Measurements from ENCODE around the gene TRIM47.
A peak's percentile ranks its signal among the peaks of the same experiment; 100 is the strongest.
"Not testable (repeated sequence)": the region's sequence is repeated elsewhere in the genome, so short reads cannot be mapped to it uniquely, and the experiment has no call there.

TRIM47 gene

GRCh38 chr17:75891022-75891604 is 12.7 kb upstream of the TRIM47 start:
- no peak for DNase-seq

- DNase-seq = no peak
Observed at GRCh38 chr17:75889454-75889853, 11.1 kb upstream of the TRIM47 start.

- no peak for DNase-seq
Observed at GRCh38 chr17:75888484-75888883, 10.1 kb upstream of the TRIM47 start.

- not testable (repeated sequence) for DNase-seq
Observed at GRCh38 chr17:75885860-75886259, 7.5 kb upstream of the TRIM47 start.

GRCh38 chr17:75885431-75885830 is 7.0 kb upstream of the TRIM47 start:
- no peak for DNase-seq

GRCh38 chr17:75881678-75882454 is 3.5 kb upstream of the TRIM47 start:
- DNase-seq = peak; percentile 34

- no peak for DNase-seq
Observed at GRCh38 chr17:75880266-75880665, 1.9 kb upstream of the TRIM47 start.

- peak; percentile 77 for DNase-seq
Observed at GRCh38 chr17:75877752-75878173, 618 bp downstream of the TRIM47 start.

- no peak for DNase-seq
Observed at GRCh38 chr17:75876938-75877751, 1.2 kb downstream of the TRIM47 start.

GRCh38 chr17:75876190-75876937 is 2.0 kb downstream of the TRIM47 start:
- DNase-seq = peak; percentile 82

GRCh38 chr17:75875940-75876189 is 2.5 kb downstream of the TRIM47 start:
- no peak for DNase-seq

- DNase-seq = no peak
Observed at GRCh38 chr17:75875182-75875939, 3.0 kb downstream of the TRIM47 start.

- no peak for DNase-seq
Observed at GRCh38 chr17:75874323-75875181, 3.8 kb downstream of the TRIM47 start.

- no peak for DNase-seq
Observed at GRCh38 chr17:75873587-75874322, 4.6 kb downstream of the TRIM47 start.

GRCh38 chr17:75872434-75873351 is 5.7 kb downstream of the TRIM47 start:
- peak; percentile 80 for DNase-seq

- not testable (repeated sequence) for DNase-seq
Observed at GRCh38 chr17:75870228-75870627, 8.2 kb downstream of the TRIM47 start.

GRCh38 chr17:75869282-75870141 is 8.9 kb downstream of the TRIM47 start:
- DNase-seq = no peak

GRCh38 chr17:75868730-75869281 is 9.6 kb downstream of the TRIM47 start:
- not testable (repeated sequence) for DNase-seq

All from CD4-positive, alpha-beta T cell treated with Interleukin-10 for 1 hour (primary cell).